Activated T-helper 2 cell treated with anti-CD3 and anti-CD28 coated beads, Interferon-gamma antibody, Interleukin-2, Interleukin-4, amounts not matched to agents 10 μg/mL and 5 μg/mL and 100 μg/mL, durations not matched to agents 14 hours and 24 hours and 36 hours (primary cell): Measurements from ENCODE around the gene C5orf24. TPM values are rescaled to one million over a fixed set of nuclear protein-coding genes. Genes with fewer than 3 reads are reported as not detected.
A peak's percentile ranks its signal among the peaks of the same experiment; 100 is the strongest.

ENCODE experiments used
- DNase-seq: peaks from one replicate; pipeline ENCODE4 v3.0.0; 2021; ENCODE audit warnings: low spot score
- H3K27ac Mint-ChIP-seq: one replicate; pipeline ENCODE4 v1.8.0; 2021; ENCODE audit warnings: mixed read lengths
- H3K27me3 Mint-ChIP-seq: one replicate; pipeline ENCODE4 v1.8.0; 2021; ENCODE audit warnings: low read depth, mixed read lengths
- H3K36me3 Mint-ChIP-seq: one replicate; pipeline ENCODE4 v1.8.0; 2021; ENCODE audit warnings: low read depth, mixed read lengths
- H3K4me1 Mint-ChIP-seq: one replicate; pipeline ENCODE4 v1.8.0; 2021; ENCODE audit warnings: low read depth, mixed read lengths
- H3K4me3 Mint-ChIP-seq: one replicate; pipeline ENCODE4 v1.8.0; 2021; ENCODE audit warnings: low read depth, mild to moderate bottlenecking, moderate library complexity, mixed read lengths
- H3K9me3 Mint-ChIP-seq: one replicate; pipeline ENCODE4 v1.8.0; 2021; ENCODE audit warnings: mixed read lengths
- intact Hi-C: fragments of 100-400 bp; cut with micrococcal nuclease; formaldehyde crosslinking; loops from one replicate; pipeline ENCODE4 v1.15.1; 2023
- total RNA-seq: library from RNA; stranded (reverse); gene quantifications from 2 replicates; pipeline ENCODE4 v1.2.3, GENCODE V29; 2022

Gene C5orf24
- 36.0 and 40.5 TPM in 2 replicates for total RNA-seq

- Mint-ChIP-seq H3K27ac (peak within 1 kb of the TSS; percentile 97), H3K4me3 (peak within 1 kb of the TSS; percentile 94), H3K4me1 (peaks cover 22% of the 10 kb centered on the region), H3K9me3 (no peaks in the 10 kb centered on the region), H3K36me3 (peaks cover 36% of the 10 kb centered on the region), H3K27me3 (no peaks in the 10 kb centered on the region)
- peak; percentile 91 for DNase-seq
- intact Hi-C loops = loop anchor here (1.0 kb wide), 3 partner anchors 28 to 108 kb away; partner anchors contain the start of genes CAMLG, PCBD2 and TXNDC15
Measured at GRCh38 chr5:134845852-134846640, at the start of gene C5orf24. C5orf24 (plus strand) TSS chr5:134845968; CDS start chr5:134854901, 8,933 bp downstream.

DNA sequence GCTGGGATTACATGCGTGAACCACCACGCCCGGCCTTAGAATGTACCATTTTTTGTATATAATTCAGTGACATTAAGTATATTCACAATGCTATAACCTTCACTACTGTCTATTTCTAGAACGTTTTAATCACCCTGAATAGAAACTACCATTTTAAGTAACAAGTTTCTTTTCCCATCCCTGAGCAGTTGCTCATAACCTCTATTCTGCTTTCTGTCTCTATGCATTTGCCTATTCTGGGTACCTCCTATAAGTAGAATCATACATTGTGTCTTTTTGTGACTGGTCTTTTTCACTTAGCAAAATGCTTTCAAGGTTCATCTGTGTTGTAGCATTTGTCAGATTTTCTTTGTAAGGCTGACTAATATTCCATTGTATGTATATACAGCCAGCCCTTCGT, 47.3 kb upstream of the C5orf24 start:
- no peak overlapping the region for H3K4me3 Mint-ChIP-seq
- H3K4me1 Mint-ChIP-seq = peaks cover 2% of the 10 kb centered on the region
- H3K9me3 Mint-ChIP-seq = no peaks in the 10 kb centered on the region
- peaks cover 69% of the 10 kb centered on the region for H3K36me3 Mint-ChIP-seq
- no peak overlapping the region for H3K27ac Mint-ChIP-seq
- intact Hi-C loops = no loop called here
- H3K27me3 Mint-ChIP-seq = no peaks in the 10 kb centered on the region
- DNase-seq = no peak

DNA sequence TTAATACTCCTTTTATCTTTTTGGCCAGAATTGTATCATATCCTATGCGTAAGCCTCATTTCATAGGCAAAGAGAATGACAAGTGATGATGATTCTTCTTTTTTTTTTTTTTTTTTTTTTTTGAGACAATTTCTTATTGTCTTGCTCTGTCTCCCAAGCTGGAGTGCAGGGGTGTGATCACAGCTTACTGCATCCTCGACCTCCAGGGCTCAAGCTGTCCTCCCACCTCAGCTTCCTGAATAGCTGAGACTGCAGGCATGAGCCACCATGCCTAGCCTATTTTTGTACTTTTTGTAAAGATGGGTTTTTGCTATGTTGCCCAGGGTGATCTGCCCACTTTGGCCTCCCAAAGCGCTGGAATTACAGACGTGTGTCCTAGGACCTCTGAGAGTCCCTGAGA, 41.9 kb upstream of the C5orf24 start:
- intact Hi-C loops = no loop called here
- Mint-ChIP-seq H3K4me1 (peaks cover 2% of the 10 kb centered on the region), H3K27ac (no peak overlapping the region), H3K36me3 (peaks cover 50% of the 10 kb centered on the region), H3K27me3 (no peaks in the 10 kb centered on the region), H3K4me3 (no peak overlapping the region), H3K9me3 (no peaks in the 10 kb centered on the region)
- no peak for DNase-seq

DNA sequence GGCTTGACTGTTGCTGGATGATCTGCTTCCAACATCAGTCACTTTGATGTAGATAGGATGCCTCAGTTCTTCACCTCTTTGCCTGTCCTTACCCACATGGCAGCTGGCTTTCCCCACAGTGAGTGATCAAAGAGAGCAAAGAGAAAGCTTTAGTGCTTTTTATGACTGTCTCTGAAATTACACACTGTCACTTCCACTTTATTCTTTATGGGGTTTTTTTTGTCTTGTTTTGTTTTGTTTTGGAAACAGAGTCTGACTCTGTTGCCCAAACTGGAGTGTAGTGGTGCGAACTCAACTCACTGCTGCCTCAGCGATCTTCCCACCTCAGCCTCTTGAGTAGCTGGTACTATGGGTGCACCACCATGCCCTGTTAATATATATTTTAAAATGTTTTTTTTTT, 32.4 kb upstream of the C5orf24 start:
- Mint-ChIP-seq H3K4me3 (no peak overlapping the region), H3K9me3 (no peaks in the 10 kb centered on the region), H3K36me3 (peaks cover 50% of the 10 kb centered on the region), H3K4me1 (peaks cover 12% of the 10 kb centered on the region), H3K27ac (no peak overlapping the region), H3K27me3 (no peaks in the 10 kb centered on the region)
- no peak for DNase-seq
- intact Hi-C loops = no loop called here

DNA sequence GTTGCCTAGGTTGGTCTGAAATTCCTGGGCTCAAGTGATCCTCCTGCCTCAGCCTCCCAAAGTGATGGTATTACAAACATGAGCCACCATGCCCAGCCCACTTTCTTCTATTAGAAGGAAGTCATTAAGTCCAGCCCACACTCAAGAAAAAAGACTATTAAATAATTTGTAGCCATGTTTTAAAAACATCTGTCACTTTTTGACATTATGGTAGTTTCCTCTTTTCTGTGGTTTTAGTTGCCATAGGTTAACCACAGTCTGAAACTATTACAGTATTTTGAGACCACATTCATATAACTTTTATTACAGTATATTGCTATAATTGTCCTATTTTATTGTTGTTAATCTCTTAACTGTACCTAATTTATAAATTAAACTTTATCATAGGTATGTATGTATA, 31.9 kb upstream of the C5orf24 start:
- H3K4me1 Mint-ChIP-seq = peaks cover 12% of the 10 kb centered on the region
- no peak overlapping the region for H3K27ac Mint-ChIP-seq
- no peak for DNase-seq
- no peak overlapping the region for H3K4me3 Mint-ChIP-seq
- no peaks in the 10 kb centered on the region for H3K27me3 Mint-ChIP-seq
- intact Hi-C loops = no loop called here
- no peaks in the 10 kb centered on the region for H3K9me3 Mint-ChIP-seq
- peaks cover 50% of the 10 kb centered on the region for H3K36me3 Mint-ChIP-seq

DNA sequence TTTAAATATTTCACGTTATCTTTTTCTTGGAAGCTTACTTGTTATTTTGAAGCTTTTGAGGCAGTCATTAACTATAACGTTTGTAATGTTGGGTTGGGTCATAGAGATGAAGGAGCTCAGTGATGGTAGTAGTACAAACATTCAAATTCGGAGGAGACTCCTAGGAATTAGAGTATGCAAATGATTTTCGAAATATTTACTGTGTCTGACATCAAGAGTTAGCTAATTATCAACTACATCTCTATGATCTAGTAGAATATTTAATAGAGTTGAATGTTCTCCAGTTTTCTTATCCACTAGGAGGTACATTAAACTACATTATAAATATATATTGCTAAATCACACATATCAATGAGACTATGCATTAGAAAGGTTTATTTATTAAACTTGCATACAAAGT, 28.8 kb upstream of the C5orf24 start:
- H3K36me3 Mint-ChIP-seq = peaks cover 58% of the 10 kb centered on the region
- intact Hi-C loops = no loop called here
- DNase-seq = no peak
- H3K4me3 Mint-ChIP-seq = no peak overlapping the region
- peaks cover 6% of the 10 kb centered on the region for H3K4me1 Mint-ChIP-seq
- H3K27ac Mint-ChIP-seq = no peak overlapping the region
- H3K9me3 Mint-ChIP-seq = no peaks in the 10 kb centered on the region
- no peaks in the 10 kb centered on the region for H3K27me3 Mint-ChIP-seq

DNA sequence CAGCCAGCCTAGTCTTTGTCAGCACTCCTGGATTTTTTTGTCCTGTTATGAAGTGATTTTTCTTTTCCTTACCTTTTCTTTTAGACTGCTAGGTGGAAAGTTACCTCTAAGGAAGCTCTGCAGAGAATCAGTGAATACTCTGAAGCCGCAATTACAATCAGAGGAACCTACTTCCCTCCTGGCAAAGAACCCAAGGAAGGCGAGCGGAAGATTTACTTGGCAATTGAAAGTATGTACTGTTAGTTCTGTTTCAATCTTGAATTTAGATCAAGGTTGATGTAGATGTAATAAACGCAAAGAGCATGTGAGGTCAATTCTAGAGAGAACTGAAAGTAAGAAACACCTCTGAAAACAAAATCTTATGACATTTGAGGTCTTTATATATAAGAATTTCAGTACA, 27.0 kb upstream of the C5orf24 start:
- Mint-ChIP-seq H3K4me1 (peaks cover 4% of the 10 kb centered on the region), H3K4me3 (no peak overlapping the region)
- intact Hi-C loops = no loop called here

GRCh38 chr5:134819407-134819963, 26.3 kb upstream of the C5orf24 start:
- Mint-ChIP-seq H3K4me1 (peaks cover under 1% of the 10 kb centered on the region), H3K36me3 (peaks cover 55% of the 10 kb centered on the region), H3K27me3 (no peaks in the 10 kb centered on the region), H3K9me3 (no peaks in the 10 kb centered on the region), H3K4me3 (no peak overlapping the region), H3K27ac (no peak overlapping the region)
- DNase-seq = no peak
- intact Hi-C loops = no loop called here

More for the DNA sequence above, 27.0 kb upstream of the C5orf24 start:
- Mint-ChIP-seq H3K36me3 (peaks cover 59% of the 10 kb centered on the region), H3K27ac (no peak overlapping the region), H3K27me3 (no peaks in the 10 kb centered on the region), H3K9me3 (no peaks in the 10 kb centered on the region)
- no peak for DNase-seq

GRCh38 chr5:134821841-134822240, 23.9 kb upstream of the C5orf24 start:
- Mint-ChIP-seq H3K27ac (no peak overlapping the region), H3K4me3 (no peak overlapping the region), H3K36me3 (peaks cover 58% of the 10 kb centered on the region), H3K4me1 (peaks cover 4% of the 10 kb centered on the region), H3K27me3 (no peaks in the 10 kb centered on the region), H3K9me3 (no peaks in the 10 kb centered on the region)
- intact Hi-C loops = no loop called here
- DNase-seq = no peak

DNA sequence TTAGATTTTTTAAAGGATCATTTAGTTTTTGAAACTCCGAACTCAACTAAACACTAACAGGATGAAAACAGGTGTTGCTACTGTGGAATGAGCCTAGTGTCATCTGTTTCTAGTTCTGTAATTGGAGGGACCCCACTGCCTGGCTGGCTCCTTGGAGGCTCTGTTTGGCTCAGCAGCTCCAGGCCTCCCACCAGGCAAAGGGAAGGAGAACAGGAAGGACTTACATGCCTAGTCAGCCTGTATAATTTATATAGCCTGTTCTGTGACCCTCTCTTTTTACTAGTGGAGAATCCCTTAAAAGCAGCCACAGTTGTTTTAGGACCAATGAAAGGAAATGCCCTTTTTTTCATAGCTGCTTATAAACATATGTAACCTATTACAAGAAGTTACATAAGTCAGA, 21.1 kb upstream of the C5orf24 start:
- intact Hi-C loops = no loop called here
- Mint-ChIP-seq H3K27me3 (no peaks in the 10 kb centered on the region), H3K9me3 (no peaks in the 10 kb centered on the region), H3K36me3 (peaks cover 64% of the 10 kb centered on the region), H3K4me3 (no peak overlapping the region), H3K27ac (no peak overlapping the region), H3K4me1 (peaks cover 4% of the 10 kb centered on the region)
- DNase-seq = no peak

GRCh38 chr5:134825212-134825611, 20.6 kb upstream of the C5orf24 start:
- Mint-ChIP-seq H3K4me3 (no peak overlapping the region), H3K27me3 (no peaks in the 10 kb centered on the region), H3K36me3 (peaks cover 60% of the 10 kb centered on the region), H3K9me3 (no peaks in the 10 kb centered on the region), H3K27ac (peak overlapping the region; percentile 21), H3K4me1 (peaks cover 4% of the 10 kb centered on the region)
- DNase-seq = no peak
- intact Hi-C loops = no loop called here

DNA sequence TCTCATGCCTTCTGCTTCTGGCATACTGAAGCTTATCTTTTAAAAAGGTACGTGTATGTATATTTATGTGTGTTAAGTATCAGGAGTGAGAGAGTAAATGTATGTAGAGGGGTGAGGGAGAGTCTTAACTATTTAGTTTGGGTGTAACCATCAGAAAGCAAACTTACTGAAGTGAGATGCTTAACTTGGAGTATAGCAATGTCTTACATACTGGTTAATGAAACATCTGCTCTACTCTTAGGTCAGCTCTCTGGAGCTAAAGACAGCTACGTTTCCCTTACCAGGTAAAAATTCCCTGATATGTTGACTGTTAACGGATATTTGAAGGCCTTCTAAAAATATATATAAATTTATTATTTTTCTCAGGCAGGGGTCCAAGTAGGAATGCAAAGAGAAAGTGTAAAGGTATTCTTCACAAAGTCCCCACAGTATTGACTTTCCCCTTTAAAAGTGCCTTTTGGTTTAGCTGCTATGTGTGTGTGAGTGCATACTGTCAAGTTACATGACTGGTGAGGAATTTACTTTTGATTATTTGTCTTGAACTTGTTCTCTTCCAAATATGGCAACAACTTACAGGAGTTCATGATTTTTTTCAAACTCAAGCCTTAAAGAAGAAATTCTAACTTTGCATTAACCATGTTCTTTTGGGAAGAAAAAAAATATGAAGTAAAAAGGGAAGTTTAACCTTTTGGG, 12.3 kb upstream of the C5orf24 start:
- Mint-ChIP-seq H3K4me3 (no peak overlapping the region), H3K4me1 (no peaks in the 10 kb centered on the region), H3K27ac (no peak overlapping the region), H3K9me3 (no peaks in the 10 kb centered on the region), H3K27me3 (no peaks in the 10 kb centered on the region), H3K36me3 (peaks cover 43% of the 10 kb centered on the region)
- DNase-seq = no peak
- intact Hi-C loops = no loop called here

DNA sequence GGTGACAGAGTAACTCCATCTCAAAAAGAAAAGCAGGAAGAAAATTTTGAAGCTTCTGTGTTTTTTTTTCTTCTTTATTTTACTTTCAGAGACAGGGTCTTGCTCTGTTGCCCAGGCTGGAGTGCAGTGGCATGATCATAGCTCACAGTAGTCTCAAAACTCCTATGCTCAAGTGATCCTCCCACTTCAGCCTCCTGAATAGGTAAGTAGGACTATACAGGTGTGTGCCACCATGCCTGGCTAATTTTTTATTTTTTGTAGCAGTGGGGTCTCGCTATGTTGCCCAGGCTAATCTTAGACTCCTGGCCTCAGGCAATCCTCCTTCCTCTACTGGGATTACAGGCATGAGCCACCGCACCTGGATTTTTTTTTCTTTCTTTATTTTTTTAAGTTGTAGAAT, 10.1 kb upstream of the C5orf24 start:
- no peaks in the 10 kb centered on the region for H3K27me3 Mint-ChIP-seq
- H3K4me3 Mint-ChIP-seq = no peak overlapping the region
- intact Hi-C loops = no loop called here
- no peak for DNase-seq
- no peaks in the 10 kb centered on the region for H3K4me1 Mint-ChIP-seq
- no peak overlapping the region for H3K27ac Mint-ChIP-seq
- no peaks in the 10 kb centered on the region for H3K9me3 Mint-ChIP-seq
- H3K36me3 Mint-ChIP-seq = peaks cover 40% of the 10 kb centered on the region
